Measurements from ENCODE around the gene TNNT1. TPM values are rescaled to one million over a fixed set of nuclear protein-coding genes. Genes with fewer than 3 reads are reported as not detected.
A peak's percentile ranks its signal among the peaks of the same experiment; 100 is the strongest.

TNNT1 gene
- polyA plus RNA-seq, 1 of the 3 experiments (the other 2 are of a cell fraction) = 39.5 TPM

GRCh38 chr19:55086730-55087541 lies 62.1 kb downstream of the TNNT1 start (continued):
- TF ChIP-seq EZH2phosphoT487 (IDR thresholded peaks at IDR 0.05; ENCODE audit: borderline replicate concordance, low read depth) (no peak), SIN3A (IDR thresholded peaks at IDR 0.05; ENCODE audit: borderline replicate concordance, low read depth, low read length) (peak; percentile 8; the same call in 1 of the 2 replicates)

- no peak for TF ChIP-seq PBX3 (IDR thresholded peaks at IDR 0.05)
- no peak for TF ChIP-seq RAD21 (IDR thresholded peaks at IDR 0.05; ENCODE audit: low read length)
- TF ChIP-seq, protein P1, sequence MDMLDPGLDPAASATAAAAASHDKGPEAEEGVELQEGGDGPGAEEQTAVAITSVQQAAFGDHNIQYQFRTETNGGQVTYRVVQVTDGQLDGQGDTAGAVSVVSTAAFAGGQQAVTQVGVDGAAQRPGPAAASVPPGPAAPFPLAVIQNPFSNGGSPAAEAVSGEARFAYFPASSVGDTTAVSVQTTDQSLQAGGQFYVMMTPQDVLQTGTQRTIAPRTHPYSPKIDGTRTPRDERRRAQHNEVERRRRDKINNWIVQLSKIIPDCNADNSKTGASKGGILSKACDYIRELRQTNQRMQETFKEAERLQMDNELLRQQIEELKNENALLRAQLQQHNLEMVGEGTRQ (IDR thresholded peaks at IDR 0.05; ENCODE audit: borderline replicate concordance, low read depth, low read length) = no peak
- TF ChIP-seq IRF3 (IDR thresholded peaks at IDR 0.05; ENCODE audit: low read depth, low read length) = no peak
- TF ChIP-seq GABPA (IDR thresholded peaks at IDR 0.05; ENCODE audit: low read depth) = no peak
- TF ChIP-seq ELF1 (IDR thresholded peaks at IDR 0.05) = no peak
- no peak for TF ChIP-seq EZH2phosphoT487 (IDR thresholded peaks at IDR 0.05; ENCODE audit: borderline replicate concordance, low read depth)
- no peak for TF ChIP-seq ZBTB33 (IDR thresholded peaks at IDR 0.05; ENCODE audit: borderline replicate concordance, low read depth)
- TF ChIP-seq RCOR1 (IDR thresholded peaks at IDR 0.05; ENCODE audit: low read length) = no peak
- TF ChIP-seq TAF1 (IDR thresholded peaks at IDR 0.05; ENCODE audit: borderline replicate concordance, low read depth, low read length) = no peak
- TF ChIP-seq POLR2AphosphoS5 (IDR thresholded peaks at IDR 0.05; ENCODE audit: low read depth, low read length) = no peak
- no peak for TF ChIP-seq SIN3A (IDR thresholded peaks at IDR 0.05; ENCODE audit: borderline replicate concordance, low read depth, low read length)
- TF ChIP-seq MEF2A (IDR thresholded peaks at IDR 0.05; ENCODE audit: borderline replicate concordance, low read depth) = no peak
- TF ChIP-seq RXRA (IDR thresholded peaks at IDR 0.05; ENCODE audit: borderline replicate concordance, low read depth) = no peak
- no peak for TF ChIP-seq RFX5 (IDR thresholded peaks at IDR 0.05; ENCODE audit: low read length)
- TF ChIP-seq FOXM1 (IDR thresholded peaks at IDR 0.05; ENCODE audit: low read depth) = no peak
- no peak for TF ChIP-seq NRF1 (IDR thresholded peaks at IDR 0.05; ENCODE audit: low read depth, low read length)
- TF ChIP-seq MXI1 (IDR thresholded peaks at IDR 0.05; ENCODE audit: low read depth, low read length) = no peak
- H3K4me2 ChIP-seq = peak overlapping the region; percentile 78; the same call in 1 of the 2 replicates
- H3K27me3 ChIP-seq (ENCODE audit: insufficient read depth) = no peaks in the 10 kb centered on the region
- peak overlapping the region in 1 of 2 experiments; percentile 40; a peak in 2 of 4 replicates for H3K4me3 ChIP-seq (ENCODE audit: low read depth in 2 of 2, low read length in 1 of 2)
- H3K4me1 ChIP-seq (ENCODE audit: control insufficient read depth in 1 of 2, insufficient read depth in 2 of 2, low read depth in 1 of 2, low read length in 1 of 2) = peaks cover 9 to 24% of the 10 kb centered on the region in 2 experiments; a peak in 2 of 4 replicates
- no peaks in the 10 kb centered on the region for H3K9me2 ChIP-seq
- no peaks in the 10 kb centered on the region for H3K79me2 ChIP-seq (ENCODE audit: insufficient read depth)
- peaks cover 17% of the 10 kb centered on the region for H4K20me1 ChIP-seq (ENCODE audit: insufficient read depth)
- ChIA-PET CTCF (interaction anchor here (0.7 to 4.0 kb wide), 6 partner anchors 14 to 283 kb away, joined by 3 to 37 read pairs (median 5); no protein-coding TSS in a partner anchor), POLR2A (no interaction called here)
- H3K9me3 ChIP-seq = no peaks in the 10 kb centered on the region
- peaks cover 0 to 5% of the 10 kb centered on the region in 2 experiments for H3K36me3 ChIP-seq (replicated peaks in 1 of 2; ENCODE audit: control insufficient read depth in 1 of 2, insufficient read depth in 2 of 2, low read length in 1 of 2)
- WGBS (ENCODE audit: low lambda C conversion rate) = 74% methylated on average over 17 of the region's 35 CpGs
- no peak overlapping the region for H3K9ac ChIP-seq
- no peak overlapping the region for H3K27ac ChIP-seq (ENCODE audit: low read depth in 2 of 2, low read length in 1 of 2)
- DNase-seq = peak; percentile 56
- no peak overlapping the region for H2AFZ ChIP-seq (ENCODE audit: low read depth)
- H3F3A ChIP-seq (replicated peaks; ENCODE audit: insufficient read depth) = peaks cover 23% of the 10 kb centered on the region
Observed at GRCh38 chr19:55085923-55086715, 62.9 kb downstream of the TNNT1 start.
